GM12864 (cell line): ENCODE measurements around the gene SUSD6.

ENCODE experiments used
- DNase-seq: peaks from one replicate; pipeline ENCODE4 v3.0.0-alpha.2; 2011; ENCODE audit warnings: low read depth
- H3K4me3 ChIP-seq: 2 replicates; pipeline ENCODE4 v1.5.1; 2011; ENCODE audit warnings: mild to moderate bottlenecking, low read depth, low read length, control low read depth
- CTCF ChIP-seq: IDR thresholded peaks from 2 replicates; pipeline ENCODE4 v1.5.1; 2011; ENCODE audit warnings: low read depth, mild to moderate bottlenecking, moderate library complexity, low read length, control low read depth, inconsistent platforms; ENCODE audit errors: missing control alignments

Gene SUSD6

GRCh38 chr14:69670093-69670492, 58.7 kb downstream of the SUSD6 start:
- H3K4me3 ChIP-seq, result no peak overlapping the region
- no peak for TF ChIP-seq CTCF
- DNase-seq, result no peak

- DNase-seq, result no peak
Observed at GRCh38 chr14:69671365-69672030, 60.1 kb downstream of the SUSD6 start.

DNA sequence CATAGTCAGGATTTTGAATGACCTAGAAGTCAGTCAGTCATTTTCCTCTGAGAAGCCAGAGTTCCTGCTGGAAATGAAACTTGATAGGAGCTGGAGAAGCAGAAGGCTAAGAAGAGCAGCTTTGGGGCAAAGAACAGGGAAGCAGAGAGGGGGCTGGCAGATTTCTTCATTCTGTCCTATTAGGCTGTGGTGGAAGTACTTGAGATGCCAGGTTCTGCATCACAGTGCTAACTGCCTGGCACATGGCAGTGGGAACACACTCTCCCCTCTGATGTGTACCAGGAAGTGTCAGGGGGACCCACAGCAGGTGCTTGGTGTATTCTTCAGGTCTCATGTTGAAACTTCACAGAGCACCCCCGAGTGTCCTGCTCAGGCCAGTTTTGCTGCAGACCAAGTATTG, 61.0 kb downstream of the SUSD6 start:
- no peak for DNase-seq
- TF ChIP-seq CTCF, result no peak
- no peak overlapping the region for H3K4me3 ChIP-seq

More at GRCh38 chr14:69671365-69672030, 60.1 kb downstream of the SUSD6 start:
- no peak for TF ChIP-seq CTCF
- H3K4me3 ChIP-seq, result no peak overlapping the region

GRCh38 chr14:69673104-69673503, 61.7 kb downstream of the SUSD6 start:
- peak; percentile 11 for TF ChIP-seq CTCF
- no peak for DNase-seq

GRCh38 chr14:69673578-69674305, 62.3 kb downstream of the SUSD6 start:
- peak; percentile 39 for TF ChIP-seq CTCF
- DNase-seq, result no peak
- H3K4me3 ChIP-seq, result no peak overlapping the region; the same call in 1 of the 2 replicates

More at GRCh38 chr14:69673104-69673503, 61.7 kb downstream of the SUSD6 start:
- H3K4me3 ChIP-seq, result no peak overlapping the region

GRCh38 chr14:69674546-69675244, 63.3 kb downstream of the SUSD6 start:
- H3K4me3 ChIP-seq, result no peak overlapping the region
- no peak for TF ChIP-seq CTCF
- no peak for DNase-seq
